Lung (tissue), 12 donors: Measurements from ENCODE around the gene OR2F2. TPM values are rescaled to one million over a fixed set of nuclear protein-coding genes. Genes with fewer than 3 reads are reported as not detected.

Source experiments
- ATAC-seq: fragments of 200-7000 bp; cut with Tn5 transposase; one replicate; pipeline ENCODE4 v1.9.1; 2020; ENCODE audit warnings: moderate number of reproducible peaks; ENCODE audit not compliant: insufficient read depth, low FRiP score
- DNase-seq, 3 donors: peaks; one replicate each; pipeline ENCODE4 v3.0.0-alpha.2; 2013 to 2017
- H3K27ac ChIP-seq, 2 donors: one replicate each; pipeline ENCODE4 v1.5.1; 2013; ENCODE audit warnings: mild to moderate bottlenecking in 2 of 2, moderate library complexity in 2 of 2, control low read depth in 1 of 2, inconsistent platforms in 1 of 2, low read depth in 1 of 2, low read length in 1 of 2
- H3K27me3 ChIP-seq, 3 donors: one replicate each; pipeline ENCODE4 v1.5.1; 2013; ENCODE audit warnings: low read length in 2 of 3; ENCODE audit not compliant: control insufficient read depth in 3 of 3, insufficient read depth in 3 of 3
- H3K36me3 ChIP-seq, 4 donors: one replicate each; pipeline ENCODE4 v1.5.1; 2013; ENCODE audit warnings: low read length in 4 of 4, mild to moderate bottlenecking in 1 of 4, moderate library complexity in 1 of 4; ENCODE audit not compliant: control insufficient read depth in 4 of 4, insufficient read depth in 4 of 4
- H3K4me1 ChIP-seq, 5 donors: one replicate each; pipeline ENCODE4 v1.5.1; 2013; ENCODE audit warnings: low read length in 5 of 5, mild to moderate bottlenecking in 2 of 5, moderate library complexity in 1 of 5; ENCODE audit not compliant: control insufficient read depth in 5 of 5, insufficient read depth in 5 of 5
- H3K4me3 ChIP-seq: one replicate; pipeline ENCODE4 v1.5.1; 2013; ENCODE audit warnings: mild to moderate bottlenecking, control low read depth, moderate library complexity
- H3K9ac ChIP-seq, 2 donors: one replicate each; pipeline ENCODE4 v1.5.1; 2013; ENCODE audit warnings: low read length in 2 of 2, control low read depth in 1 of 2; ENCODE audit not compliant: insufficient read depth in 1 of 2
- H3K9me3 ChIP-seq, 4 donors: one replicate each; pipeline ENCODE4 v1.5.1; 2013; ENCODE audit warnings: low read length in 3 of 4, mild to moderate bottlenecking in 1 of 4, moderate library complexity in 1 of 4; ENCODE audit not compliant: control insufficient read depth in 4 of 4, insufficient read depth in 3 of 4
- CTCF ChIP-seq: IDR thresholded peaks from 2 replicates; pipeline ENCODE4 v1.5.1; 2012; ENCODE audit warnings: mild to moderate bottlenecking; ENCODE audit errors: control extremely low read depth, extremely low read depth
- WGBS, 2 donors: extraction: QIAGEN DNeasy Blood & Tissue Kit; methylation state at CpG; one replicate each; pipeline ENCODE4 v1.1.7; 2013; 5-methylcytosine and 5-hydroxymethylcytosine counted together
- polyA plus RNA-seq, 2 donors: library from polyadenylated mRNA; stranded (reverse); fragments of 200-250 nt; gene quantifications; one replicate each; pipeline ENCODE4 v1.2.1, GENCODE V29; 2013
- total RNA-seq, 2 donors: library from RNA; depleted of rRNA in 1 of 2; stranded (reverse); fragments of >200 nt in 1 of 2; gene quantifications; one replicate each; pipeline ENCODE4 v1.2.1, GENCODE V29; 2014 to 2021
- donor health status: control.
- donor health status: control.
- donor health status: Bipolar disorder and iron deficiency.
- donor health status: healthy.
- donor health status: DM: yes; HTN: yes; CAD: no.

OR2F2 gene
- total and polyA plus RNA-seq, 4 donors, result not detected

- Histone ChIP-seq H3K27me3 (no peaks in the 10 kb centered on the region), H3K9ac (no peak overlapping the region), H3K27ac (no peak overlapping the region), H3K4me3 (no peak overlapping the region), H3K4me1 (peaks cover 0 to 5% (median 0%) of the 10 kb centered on the region in 5 donors), H3K9me3 (peaks cover 0 to 2% (median 0%) of the 10 kb centered on the region in 4 donors), H3K36me3 (no peaks in the 10 kb centered on the region)
- DNase-seq (no peak), ATAC-seq (no peak)
- TF ChIP-seq CTCF, result no peak
- WGBS, 2 donors, result 70 to 84% methylated on average over 4 of the region's 4 CpGs
Observed at GRCh38 chr7:143936087-143937009, 1.3 kb downstream of the OR2F2 start.

GRCh38 chr7:143938379-143939243, 3.6 kb downstream of the OR2F2 start:
- WGBS, 2 donors, result 75 to 84% methylated on average over 5 of the region's 5 CpGs
- DNase-seq (no peak), ATAC-seq (no peak)
- TF ChIP-seq CTCF, result no peak
- Histone ChIP-seq H3K36me3 (no peaks in the 10 kb centered on the region), H3K4me1 (peaks cover 0 to 5% (median 0%) of the 10 kb centered on the region in 5 donors), H3K27ac (no peak overlapping the region), H3K27me3 (peaks cover 0 to 2% (median 0%) of the 10 kb centered on the region in 3 donors), H3K9ac (no peak overlapping the region), H3K9me3 (peaks cover 0 to 1% (median 0%) of the 10 kb centered on the region in 4 donors), H3K4me3 (no peak overlapping the region)

- WGBS, 2 donors, result 85 to 94% methylated on average over 4 of the region's 4 CpGs
- no peak for DNase-seq
- Histone ChIP-seq H3K27ac (no peak overlapping the region), H3K4me3 (no peak overlapping the region), H3K36me3 (no peaks in the 10 kb centered on the region), H3K27me3 (peaks cover 0 to 2% (median 0%) of the 10 kb centered on the region in 3 donors), H3K4me1 (no peaks in the 10 kb centered on the region), H3K9me3 (no peaks in the 10 kb centered on the region), H3K9ac (no peak overlapping the region)
- ATAC-seq, result no peak
- no peak for TF ChIP-seq CTCF
Observed at GRCh38 chr7:143945423-143945822, 10.4 kb downstream of the OR2F2 start.
